ENCODE results near the gene NSMCE4A. TPM values are rescaled to one million over a fixed set of nuclear protein-coding genes. Genes with fewer than 3 reads are reported as not detected.
"Not testable (repeated sequence)": the region's sequence is repeated elsewhere in the genome, so short reads cannot be mapped to it uniquely, and the experiment has no call there.

The NSMCE4A gene, protein sequence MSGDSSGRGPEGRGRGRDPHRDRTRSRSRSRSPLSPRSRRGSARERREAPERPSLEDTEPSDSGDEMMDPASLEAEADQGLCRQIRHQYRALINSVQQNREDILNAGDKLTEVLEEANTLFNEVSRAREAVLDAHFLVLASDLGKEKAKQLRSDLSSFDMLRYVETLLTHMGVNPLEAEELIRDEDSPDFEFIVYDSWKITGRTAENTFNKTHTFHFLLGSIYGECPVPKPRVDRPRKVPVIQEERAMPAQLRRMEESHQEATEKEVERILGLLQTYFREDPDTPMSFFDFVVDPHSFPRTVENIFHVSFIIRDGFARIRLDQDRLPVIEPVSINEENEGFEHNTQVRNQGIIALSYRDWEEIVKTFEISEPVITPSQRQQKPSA
- polyA plus RNA-seq (ENCODE audit: insufficient read length in 3 of 3) = 10 to 100 TPM; 78.4 to 82.1 (median 79.4) TPM

DNA sequence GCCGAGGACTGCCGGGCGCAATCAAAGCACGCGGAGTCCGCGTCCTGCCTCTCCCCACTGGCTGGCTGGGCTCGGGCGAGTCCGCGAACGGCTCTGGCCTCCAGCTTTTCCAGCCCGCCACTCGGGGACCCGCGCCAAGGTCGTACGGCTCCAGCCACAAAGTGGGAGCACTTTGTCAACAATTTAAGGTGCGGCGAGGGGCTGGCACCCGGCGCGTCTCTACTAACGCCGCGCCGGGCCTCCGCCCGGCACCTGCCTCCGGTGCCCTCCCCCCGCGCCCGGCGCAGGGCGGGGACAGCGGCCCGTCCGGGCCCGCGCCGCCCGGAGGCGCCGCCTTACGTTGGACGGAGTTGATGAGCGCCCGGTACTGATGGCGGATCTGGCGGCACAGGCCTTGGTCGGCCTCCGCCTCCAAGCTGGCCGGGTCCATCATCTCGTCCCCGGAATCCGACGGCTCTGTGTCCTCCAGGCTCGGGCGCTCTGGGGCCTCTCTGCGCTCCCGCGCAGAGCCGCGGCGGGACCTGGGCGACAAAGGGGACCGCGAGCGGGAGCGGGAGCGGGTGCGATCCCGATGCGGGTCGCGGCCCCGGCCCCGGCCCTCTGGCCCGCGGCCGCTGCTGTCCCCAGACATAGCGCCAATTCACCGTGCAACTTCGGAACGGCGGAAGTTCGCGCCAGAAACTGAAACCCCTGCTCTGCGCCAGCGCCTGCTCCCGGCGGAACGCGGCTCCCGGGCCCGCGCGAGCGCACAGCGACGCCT lies at the start of gene NSMCE4A:
Gene NSMCE4A, minus strand, starts transcription at position 683 of the 760 bp plus-strand sequence. Its CDS starts 52 bp downstream, at position 631.
- peak in 2 of 3 donors; percentile 61 to 67 for DNase-seq (ENCODE audit: low read depth in 3 of 3, low spot score in 2 of 3)

DNA sequence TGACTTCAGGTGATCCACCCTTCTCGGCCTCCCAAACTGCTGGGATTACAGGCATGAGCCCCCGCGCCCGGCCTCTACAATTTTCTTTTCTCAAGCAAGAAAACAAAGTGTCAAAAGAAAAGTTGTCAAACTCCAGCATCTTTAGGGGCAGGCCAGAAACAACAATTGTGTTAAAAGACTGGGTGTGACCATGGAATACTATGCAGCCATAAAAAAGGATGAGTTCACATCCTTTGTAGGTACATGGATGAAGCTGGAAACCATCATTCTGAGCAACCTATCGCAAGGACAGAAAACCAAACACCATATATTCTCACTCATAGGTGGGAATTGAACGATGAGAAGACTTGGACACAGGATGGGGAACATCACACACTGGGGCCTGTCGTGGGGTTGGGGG lies 48.2 kb upstream of the NSMCE4A start:
- DNase-seq (ENCODE audit: low read depth in 3 of 3, low spot score in 2 of 3) = not testable (repeated sequence)

- DNase-seq (ENCODE audit: low read depth in 3 of 3, low spot score in 2 of 3) = no peak
Measured at GRCh38 chr10:122022276-122022675, 47.3 kb upstream of the NSMCE4A start.

DNA sequence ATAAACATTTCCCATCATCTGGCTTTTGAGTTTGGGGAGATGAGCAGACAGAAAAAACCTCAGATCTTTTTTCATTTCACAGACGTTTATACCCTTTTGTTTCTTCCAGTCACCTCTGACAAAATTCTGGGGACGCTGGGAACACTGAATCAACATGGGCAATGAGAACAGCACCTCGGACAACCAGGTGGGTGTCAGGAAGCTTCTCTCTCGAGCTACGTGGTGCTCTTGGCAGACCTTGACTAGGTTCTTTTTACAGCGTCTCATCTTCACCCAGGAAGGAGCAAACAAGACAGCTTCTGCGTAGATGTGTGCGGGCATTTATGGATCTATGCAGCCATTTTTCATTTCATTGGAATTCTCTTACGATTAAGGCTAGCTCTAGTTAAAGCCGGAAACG lies 46.8 kb upstream of the NSMCE4A start:
- no peak for DNase-seq (ENCODE audit: low read depth in 3 of 3, low spot score in 2 of 3)

DNA sequence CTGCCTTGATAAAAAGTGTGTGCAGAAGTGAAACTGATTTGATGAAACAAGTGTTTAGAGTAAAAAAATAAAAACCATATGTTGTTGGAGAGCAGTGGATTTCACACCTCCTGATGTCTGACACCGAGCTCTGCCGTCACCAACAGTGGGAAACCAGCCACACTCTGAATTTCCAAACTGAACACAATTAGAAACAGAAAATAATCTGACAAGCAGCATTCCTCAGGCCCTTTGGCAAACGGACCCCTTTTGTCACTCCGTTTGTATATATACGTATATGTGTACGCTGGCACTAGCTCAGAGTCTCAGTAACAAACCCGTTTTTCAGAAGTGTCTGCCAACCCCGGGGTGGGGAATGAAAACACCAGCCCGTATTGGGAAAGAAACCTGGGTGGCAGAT lies 46.4 kb upstream of the NSMCE4A start:
- DNase-seq (ENCODE audit: low read depth in 3 of 3, low spot score in 2 of 3) = no peak

GRCh38 chr10:122020226-122020625 lies 45.2 kb upstream of the NSMCE4A start:
- no peak for DNase-seq (ENCODE audit: low read depth in 3 of 3, low spot score in 2 of 3)

DNA sequence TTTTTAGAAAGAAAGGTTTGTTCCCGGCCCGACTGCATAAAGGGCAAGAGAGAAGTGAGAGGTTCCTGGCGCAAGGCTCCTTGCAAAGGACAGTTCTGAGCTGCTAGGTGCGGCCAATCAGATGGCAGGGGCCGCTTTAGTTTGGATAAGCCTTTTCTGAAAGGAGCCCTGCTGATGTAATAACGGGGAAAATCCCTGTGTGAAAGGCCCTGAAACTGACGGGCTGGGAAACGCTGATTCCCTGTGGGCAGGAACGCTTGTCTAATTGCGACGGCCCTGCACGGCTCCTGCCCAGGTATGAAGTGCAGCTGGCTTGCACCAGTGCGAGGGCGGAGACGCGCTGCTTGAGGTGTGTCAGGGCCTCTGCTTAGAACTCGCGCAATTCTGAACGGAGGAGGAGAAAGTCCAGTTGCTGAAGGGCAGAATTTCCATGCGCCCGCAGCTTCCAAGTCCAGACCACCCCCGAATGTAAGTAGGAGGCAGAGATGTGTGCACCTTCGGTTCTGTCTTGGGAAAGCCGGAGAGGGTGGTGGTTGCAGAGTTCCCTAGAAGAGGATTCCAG lies 44.5 kb upstream of the NSMCE4A start:
- DNase-seq (ENCODE audit: low read depth in 3 of 3, low spot score in 2 of 3) = peak in 2 of 3 donors; percentile 34 to 61

DNA sequence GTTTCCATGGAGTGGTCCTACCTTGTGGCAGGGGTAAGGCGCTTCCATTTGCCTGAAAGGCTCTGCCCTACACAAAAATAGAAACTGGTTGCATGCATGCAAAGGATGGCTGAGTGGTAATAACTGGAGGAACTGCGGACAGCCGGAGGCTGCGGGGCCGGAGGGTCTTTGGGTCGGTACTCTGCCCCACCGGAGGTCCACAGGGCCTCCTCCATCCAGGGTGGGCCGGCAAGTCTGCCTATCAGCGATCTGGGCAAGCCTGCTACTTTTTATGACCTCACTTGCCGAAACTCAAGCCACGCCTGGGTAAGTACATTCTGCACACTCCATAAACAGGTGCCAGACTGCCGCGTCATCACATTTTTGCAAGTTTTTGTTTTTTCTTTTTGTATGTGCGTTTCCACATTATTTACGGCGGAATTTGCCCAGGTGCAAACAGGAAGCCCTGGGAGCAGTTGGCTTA lies 44.0 kb upstream of the NSMCE4A start:
- DNase-seq (ENCODE audit: low read depth in 3 of 3, low spot score in 2 of 3) = peak in 1 of 3 donors; percentile 41

DNA sequence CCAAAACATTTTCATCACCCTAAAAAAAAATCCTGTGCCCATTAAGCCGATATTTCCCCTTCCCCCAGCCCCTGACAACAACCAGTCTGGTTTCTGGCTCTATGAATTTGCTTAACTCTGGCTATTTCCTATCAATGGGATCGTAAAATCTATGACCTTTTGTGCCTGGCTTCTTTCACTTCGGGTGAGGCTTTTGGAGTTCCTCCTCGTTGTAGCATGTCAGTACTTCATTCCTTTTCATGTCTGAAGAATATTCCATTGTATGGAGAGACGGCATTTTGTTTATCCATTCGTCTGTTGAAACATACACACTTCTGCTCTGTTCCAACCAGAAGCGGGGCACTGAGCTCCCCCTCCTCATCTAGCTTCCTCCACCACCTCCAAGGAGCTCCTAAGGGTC lies 43.5 kb upstream of the NSMCE4A start:
- no peak for DNase-seq (ENCODE audit: low read depth in 3 of 3, low spot score in 2 of 3)

GRCh38 chr10:122017926-122018325 lies 42.9 kb upstream of the NSMCE4A start:
- not testable (repeated sequence) for DNase-seq (ENCODE audit: low read depth in 3 of 3, low spot score in 2 of 3)

DNA sequence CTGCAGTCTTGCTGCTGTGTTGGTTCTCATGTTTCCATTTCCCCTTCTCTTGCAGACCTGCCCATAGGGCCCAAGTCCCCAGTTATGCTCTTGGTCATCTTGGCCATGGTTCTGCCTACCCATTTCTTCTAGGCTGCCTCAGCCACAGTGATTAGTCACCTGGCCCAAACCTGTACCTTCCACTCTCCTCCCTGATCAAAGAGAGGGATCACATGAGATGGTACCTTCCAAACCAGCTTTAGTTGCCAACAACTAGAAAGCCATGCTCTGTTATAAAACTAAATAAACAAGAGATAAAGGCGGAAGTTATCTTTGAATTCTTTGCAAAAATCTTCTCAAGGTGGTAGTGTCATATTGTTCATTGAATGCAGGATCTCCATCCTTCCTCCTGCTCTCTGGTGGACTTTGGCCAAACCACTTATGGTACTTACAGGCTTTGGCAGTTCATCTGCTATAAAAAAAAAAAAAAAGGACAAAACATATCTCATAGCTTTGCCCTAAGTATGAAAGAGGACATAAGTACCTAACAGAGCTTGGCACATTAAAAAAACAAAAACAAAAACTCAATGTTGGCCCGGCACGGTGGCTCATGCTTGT lies 39.7 kb upstream of the NSMCE4A start:
- DNase-seq (ENCODE audit: low read depth in 3 of 3, low spot score in 2 of 3) = no peak

- no peak for DNase-seq (ENCODE audit: low read depth in 3 of 3, low spot score in 2 of 3)
Measured at GRCh38 chr10:122013311-122013780, 38.3 kb upstream of the NSMCE4A start.

DNA sequence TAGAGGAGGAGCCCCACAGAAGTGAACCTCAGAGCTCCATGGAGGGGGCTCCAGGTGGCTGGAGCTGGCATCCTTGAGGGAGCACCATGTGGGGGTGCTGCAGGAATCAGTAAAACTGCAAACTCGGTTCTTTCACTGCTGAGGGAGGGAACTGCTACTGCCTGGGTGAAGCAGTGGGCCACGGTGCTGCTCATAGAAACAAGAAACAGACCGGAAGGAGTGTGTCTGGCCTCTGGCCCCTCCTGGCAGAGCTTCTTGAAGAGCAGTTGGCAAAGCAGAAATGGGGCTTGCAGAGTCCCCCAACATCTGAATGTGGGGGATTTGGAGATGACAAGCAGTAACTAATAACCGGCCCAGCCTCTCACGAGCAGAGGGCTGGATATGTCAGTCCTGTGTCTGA lies 37.7 kb upstream of the NSMCE4A start:
- no peak for DNase-seq (ENCODE audit: low read depth in 3 of 3, low spot score in 2 of 3)

GRCh38 chr10:122010405-122011050 lies 35.5 kb upstream of the NSMCE4A start:
- no peak for DNase-seq (ENCODE audit: low read depth in 3 of 3, low spot score in 2 of 3)

DNA sequence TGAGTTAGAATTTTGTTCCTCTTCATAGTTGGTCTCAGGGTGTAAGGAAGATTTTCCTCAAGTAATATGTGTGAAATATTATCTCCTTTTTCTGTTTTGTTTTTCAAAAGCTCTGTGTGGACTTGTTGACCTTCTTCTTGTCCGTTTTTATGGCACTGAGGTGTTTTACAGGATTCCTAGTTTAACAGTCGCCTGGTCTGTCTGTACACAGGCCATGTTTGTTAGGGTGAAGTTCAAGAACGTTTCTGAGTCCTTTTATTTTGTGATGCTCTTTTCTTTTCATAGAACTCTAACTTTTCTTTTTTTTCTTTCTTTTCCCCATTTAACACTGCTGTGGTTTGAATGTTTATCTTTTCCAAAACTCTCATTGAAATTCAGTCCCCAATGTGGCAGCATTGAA lies 32.4 kb upstream of the NSMCE4A start:
- DNase-seq (ENCODE audit: low read depth in 3 of 3, low spot score in 2 of 3) = no peak

- no peak for DNase-seq (ENCODE audit: low read depth in 3 of 3, low spot score in 2 of 3)
Measured at GRCh38 chr10:122001698-122002097, 26.7 kb upstream of the NSMCE4A start.

GRCh38 chr10:121999301-121999700 lies 24.3 kb upstream of the NSMCE4A start:
- DNase-seq (ENCODE audit: low read depth in 3 of 3, low spot score in 2 of 3) = no peak

- no peak for DNase-seq (ENCODE audit: low read depth in 3 of 3, low spot score in 2 of 3)
Measured at GRCh38 chr10:121998462-121998861, 23.4 kb upstream of the NSMCE4A start.

DNA sequence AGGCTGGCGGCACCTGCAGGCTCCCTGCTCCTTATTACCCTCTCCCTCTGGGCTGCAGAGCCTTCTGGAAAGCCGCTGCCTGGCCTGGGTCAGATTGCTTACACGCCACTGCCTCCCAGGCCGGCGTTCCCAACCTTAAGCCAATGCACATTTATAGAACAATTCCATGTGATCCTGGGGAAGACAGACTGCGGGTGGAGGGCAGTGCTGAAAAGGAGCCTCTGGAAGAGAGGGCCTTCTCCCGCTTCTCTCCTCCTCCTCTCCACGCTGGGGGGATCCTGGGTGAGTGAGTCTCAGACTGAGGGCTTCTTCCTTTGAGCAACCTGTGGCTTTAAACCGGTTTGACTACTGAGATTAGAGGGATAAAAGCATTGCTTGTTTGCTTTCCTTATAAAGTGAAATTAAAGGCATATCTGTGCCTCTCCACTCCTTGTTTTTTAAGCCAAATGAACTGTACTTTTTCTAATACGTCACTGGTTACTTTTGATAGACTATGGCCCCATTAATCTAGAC lies 19.5 kb upstream of the NSMCE4A start:
- no peak for DNase-seq (ENCODE audit: low read depth in 3 of 3, low spot score in 2 of 3)

DNA sequence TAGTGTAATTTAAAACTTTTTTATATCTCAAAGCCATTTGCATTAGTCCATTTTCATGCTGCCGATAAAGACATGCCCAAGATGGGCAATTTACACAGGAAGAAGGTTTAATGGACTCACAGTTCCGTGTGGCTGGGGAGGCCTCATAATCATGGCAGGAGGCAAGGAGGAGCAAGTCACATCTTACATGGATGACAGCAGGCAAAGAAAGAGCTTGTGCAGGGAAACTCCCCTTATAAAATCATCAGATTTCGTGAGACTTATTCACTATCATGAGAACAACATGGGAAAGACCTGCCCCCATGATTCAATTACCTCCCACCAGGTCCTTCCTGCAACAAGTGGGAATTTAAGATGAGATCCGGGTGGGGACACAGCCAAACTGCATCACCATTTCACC lies 16.7 kb upstream of the NSMCE4A start:
- DNase-seq (ENCODE audit: low read depth in 3 of 3, low spot score in 2 of 3) = not testable (repeated sequence)

Data from right renal cortex interstitium (tissue), 3 donors.